ENCODE measurements around the gene RBBP8NL.

- TF ChIP-seq CTCF (IDR thresholded peaks at IDR 0.05) (no peak), POLR2A (IDR thresholded peaks at IDR 0.05) (no peak)
Observed at GRCh38 chr20:62418709-62419487, 8.4 kb downstream of the RBBP8NL start.

Measured in tibial nerve (tissue), 3 donors.